ENCODE results near the gene ATIC. TPM values are rescaled to one million over a fixed set of nuclear protein-coding genes. Genes with fewer than 3 reads are reported as not detected.

ATIC gene
- total and polyA plus RNA-seq, 2 donors: 28.9 to 61.4 TPM

GRCh38 chr2:215328066-215328465, 16.2 kb downstream of the ATIC start:
- H3K4me3 ChIP-seq (ENCODE audit: low read depth, low read length): no peak overlapping the region
- peaks cover 7% of the 10 kb centered on the region for H3K36me3 ChIP-seq (ENCODE audit: insufficient read depth)
- no peak overlapping the region for H3K27ac ChIP-seq (ENCODE audit: low read depth)
- no peaks in the 10 kb centered on the region for H3K4me1 ChIP-seq (ENCODE audit: insufficient read depth)
- 94% methylated on average over 5 of the region's 5 CpGs for WGBS
- no peak for DNase-seq (ENCODE audit: extremely low spot score)

GRCh38 chr2:215332872-215333595, 21.2 kb downstream of the ATIC start:
- Histone ChIP-seq H3K27ac (ENCODE audit: low read depth) (no peak overlapping the region), H3K36me3 (ENCODE audit: insufficient read depth) (peaks cover 6% of the 10 kb centered on the region), H3K4me3 (ENCODE audit: low read depth, low read length) (no peak overlapping the region), H3K4me1 (ENCODE audit: insufficient read depth) (no peaks in the 10 kb centered on the region)
- DNase-seq (ENCODE audit: extremely low spot score): no peak
- WGBS: 95% methylated on average over 5 of the region's 5 CpGs

GRCh38 chr2:215338883-215339679, 27.2 kb downstream of the ATIC start:
- H3K36me3 ChIP-seq (ENCODE audit: insufficient read depth): peaks cover 4% of the 10 kb centered on the region
- H3K4me3 ChIP-seq (ENCODE audit: low read depth, low read length): no peak overlapping the region
- no peak for DNase-seq (ENCODE audit: extremely low spot score)

GRCh38 chr2:215347878-215348277, 36.0 kb downstream of the ATIC start:
- Histone ChIP-seq H3K4me1 (ENCODE audit: insufficient read depth) (no peaks in the 10 kb centered on the region), H3K4me3 (ENCODE audit: low read depth, low read length) (no peak overlapping the region), H3K27ac (ENCODE audit: low read depth) (no peak overlapping the region), H3K36me3 (ENCODE audit: insufficient read depth) (peaks cover 4% of the 10 kb centered on the region)
- DNase-seq (ENCODE audit: extremely low spot score): no peak

More at GRCh38 chr2:215338883-215339679, 27.2 kb downstream of the ATIC start:
- Histone ChIP-seq H3K4me1 (ENCODE audit: insufficient read depth) (no peaks in the 10 kb centered on the region), H3K27ac (ENCODE audit: low read depth) (no peak overlapping the region)
- WGBS: 86% methylated on average over 7 of the region's 7 CpGs

- DNase-seq (ENCODE audit: extremely low spot score): no peak
- Histone ChIP-seq H3K4me1 (ENCODE audit: insufficient read depth) (no peaks in the 10 kb centered on the region), H3K27ac (ENCODE audit: low read depth) (no peak overlapping the region), H3K36me3 (ENCODE audit: insufficient read depth) (peaks cover 3% of the 10 kb centered on the region), H3K4me3 (ENCODE audit: low read depth, low read length) (no peak overlapping the region)
- 66% methylated on average over 4 of the region's 4 CpGs for WGBS
These were observed 40.7 kb downstream of the ATIC start for GRCh38 chr2:215352602-215353001.

- Histone ChIP-seq H3K27ac (ENCODE audit: low read depth) (no peak overlapping the region), H3K36me3 (ENCODE audit: insufficient read depth) (peaks cover 2% of the 10 kb centered on the region), H3K4me1 (ENCODE audit: insufficient read depth) (no peaks in the 10 kb centered on the region), H3K4me3 (ENCODE audit: low read depth, low read length) (no peak overlapping the region)
- 72% methylated on average over 9 of the region's 9 CpGs for WGBS
- DNase-seq (ENCODE audit: extremely low spot score): no peak
These were observed 43.2 kb downstream of the ATIC start for GRCh38 chr2:215354771-215355695.

- Histone ChIP-seq H3K27ac (ENCODE audit: low read depth) (no peak overlapping the region), H3K36me3 (ENCODE audit: insufficient read depth) (peaks cover 2% of the 10 kb centered on the region), H3K4me1 (ENCODE audit: insufficient read depth) (no peaks in the 10 kb centered on the region), H3K4me3 (ENCODE audit: low read depth, low read length) (no peak overlapping the region)
- DNase-seq (ENCODE audit: extremely low spot score): no peak
- WGBS: 93% methylated on average over 7 of the region's 7 CpGs
These were observed 43.9 kb downstream of the ATIC start for GRCh38 chr2:215355801-215356200.

GRCh38 chr2:215356334-215356947, 44.6 kb downstream of the ATIC start:
- 89% methylated on average over 7 of the region's 7 CpGs for WGBS
- Histone ChIP-seq H3K4me1 (ENCODE audit: insufficient read depth) (no peaks in the 10 kb centered on the region), H3K36me3 (ENCODE audit: insufficient read depth) (peaks cover 2% of the 10 kb centered on the region), H3K4me3 (ENCODE audit: low read depth, low read length) (no peak overlapping the region), H3K27ac (ENCODE audit: low read depth) (no peak overlapping the region)
- DNase-seq (ENCODE audit: extremely low spot score): no peak

- Histone ChIP-seq H3K36me3 (ENCODE audit: insufficient read depth) (peaks cover 2% of the 10 kb centered on the region), H3K27ac (ENCODE audit: low read depth) (no peak overlapping the region), H3K4me1 (ENCODE audit: insufficient read depth) (no peaks in the 10 kb centered on the region), H3K4me3 (ENCODE audit: low read depth, low read length) (no peak overlapping the region)
- WGBS: 66% methylated on average over 9 of the region's 9 CpGs
- DNase-seq (ENCODE audit: extremely low spot score): no peak
These were observed 45.1 kb downstream of the ATIC start for GRCh38 chr2:215356948-215357461.

GRCh38 chr2:215357660-215358059, 45.8 kb downstream of the ATIC start:
- Histone ChIP-seq H3K4me1 (ENCODE audit: insufficient read depth) (no peaks in the 10 kb centered on the region), H3K4me3 (ENCODE audit: low read depth, low read length) (no peak overlapping the region), H3K27ac (ENCODE audit: low read depth) (no peak overlapping the region), H3K36me3 (ENCODE audit: insufficient read depth) (peaks cover 2% of the 10 kb centered on the region)
- 73% methylated on average over 3 of the region's 3 CpGs for WGBS
- DNase-seq (ENCODE audit: extremely low spot score): no peak

- H3K4me3 ChIP-seq (ENCODE audit: low read depth, low read length): no peak overlapping the region
- H3K4me1 ChIP-seq (ENCODE audit: insufficient read depth): no peaks in the 10 kb centered on the region
- DNase-seq (ENCODE audit: extremely low spot score): no peak
- H3K36me3 ChIP-seq (ENCODE audit: insufficient read depth): peaks cover 2% of the 10 kb centered on the region
- 89% methylated on average over 4 of the region's 4 CpGs for WGBS
- no peak overlapping the region for H3K27ac ChIP-seq (ENCODE audit: low read depth)
These were observed 46.5 kb downstream of the ATIC start for GRCh38 chr2:215358312-215358845.

GRCh38 chr2:215358891-215359575, 47.2 kb downstream of the ATIC start:
- no peak for DNase-seq (ENCODE audit: extremely low spot score)
- Histone ChIP-seq H3K27ac (ENCODE audit: low read depth) (no peak overlapping the region), H3K4me1 (ENCODE audit: insufficient read depth) (no peaks in the 10 kb centered on the region), H3K4me3 (ENCODE audit: low read depth, low read length) (no peak overlapping the region), H3K36me3 (ENCODE audit: insufficient read depth) (no peaks in the 10 kb centered on the region)
- 84% methylated on average over 15 of the region's 15 CpGs for WGBS

All from urinary bladder (tissue), 4 donors.